K562 (cell line): ENCODE measurements around the gene CTSZ. TPM values are rescaled to one million over a fixed set of nuclear protein-coding genes. Genes with fewer than 3 reads are reported as not detected.
A peak's percentile ranks its signal among the peaks of the same experiment; 100 is the strongest.

Source experiments
- ATAC-seq: fragments of 200-7000 bp; cut with Tn5 transposase; 3 replicates; pipeline ENCODE4 v1.9.1; 2020; ENCODE audit warnings: moderate library complexity
- BruUV-seq: library from RNA; stranded (reverse); fragments of 400-500 nt; replicated peaks from 2 replicates; lab custom pipeline; 2021; lab: Mats Ljungman, UMichigan
- CTCF ChIA-PET: fragments of 300-600 bp; formaldehyde crosslinking; extraction: SDS; loops from one replicate; lab custom pipeline; 2021; ENCODE audit warnings: low intra/inter-chr PET ratio; lab: Yijun Ruan, JAX
- POLR2A ChIA-PET: fragments of 300-600, 350-650 bp; sonication (Branson Sonifier 250); formaldehyde crosslinking; extraction: SDS; loops from one replicate; lab custom pipeline; 2021; ENCODE audit warnings: antibody characterized with exemption, inconsistent platforms; lab: Yijun Ruan, JAX
- DNase-seq, 4 experiments: peaks; one replicate each; pipeline versions ENCODE4 v3.0.0 to v3.0.0-alpha.2; 2011 to 2018; ENCODE audit warnings: low spot score in 3 of 4, mixed read lengths in 3 of 4; ENCODE audit errors: extremely low read depth in 1 of 4
- FAIRE-seq: peaks from 2 replicates; lab custom pipeline; 2011; peaks lifted over from hg19 to GRCh38; lab: Jason Lieb, UNC
- H2AFZ ChIP-seq: 2 replicates; pipeline ENCODE4 v1.6.0; 2011; ENCODE audit warnings: low read depth, low read length, control low read depth, inconsistent platforms
- H3K27ac ChIP-seq: fragments of 200-600 bp; 3 replicates; pipeline ENCODE4 v1.8.0; 2011; ENCODE audit warnings: low read depth, mild to moderate bottlenecking, control low read depth, inconsistent platforms, low read length, moderate library complexity, mixed read lengths; ENCODE audit errors: extremely low read depth
- H3K27me3 ChIP-seq, 2 experiments: fragments of 300-600 bp in 1 of 2; 2 replicates in 1 of 2; 3 replicates in 1 of 2; pipeline versions ENCODE4 v1.6.0 to v1.8.0; 2011; ENCODE audit warnings: inconsistent platforms in 2 of 2, low read length in 2 of 2, mild to moderate bottlenecking in 1 of 2, mixed read lengths in 1 of 2, moderate library complexity in 1 of 2; ENCODE audit not compliant: control insufficient read depth in 2 of 2, insufficient read depth in 2 of 2
- H3K36me3 ChIP-seq: fragments of 300-600 bp; 3 replicates; pipeline ENCODE4 v1.8.0; 2011; ENCODE audit warnings: mild to moderate bottlenecking, low read length, inconsistent platforms; ENCODE audit not compliant: control insufficient read depth, insufficient read depth
- H3K4me1 ChIP-seq, 2 experiments: fragments of 200-600 bp in 1 of 2; replicated peaks in 1 of 2; 2 replicates in 1 of 2; 3 replicates in 1 of 2; pipeline versions ENCODE4 v1.5.1 to v1.8.0; 2011; ENCODE audit warnings: inconsistent platforms in 2 of 2, low read length in 2 of 2, mild to moderate bottlenecking in 1 of 2, mixed read lengths in 1 of 2, moderate library complexity in 1 of 2; ENCODE audit not compliant: control insufficient read depth in 2 of 2, insufficient read depth in 2 of 2
- H3K4me2 ChIP-seq: 2 replicates; pipeline ENCODE4 v1.6.1; 2011; ENCODE audit warnings: low read length, control low read depth, inconsistent platforms, mixed read lengths; ENCODE audit not compliant: insufficient read depth
- H3K4me3 ChIP-seq: fragments of 200-600 bp; sonication (generic), shearing (Covaris generic); 2 replicates; pipeline ENCODE4 v1.5.1; 2016; ENCODE audit warnings: control low read depth, inconsistent platforms
- H3K79me2 ChIP-seq: fragments of 200-600 bp; 3 replicates; pipeline ENCODE4 v1.8.0; 2011; ENCODE audit warnings: low read length, inconsistent platforms; ENCODE audit not compliant: control insufficient read depth, insufficient read depth
- H3K9ac ChIP-seq, 2 experiments: 2 replicates each; pipeline versions ENCODE4 v1.6.0 to v1.6.1; 2011; ENCODE audit warnings: low read depth in 2 of 2, low read length in 2 of 2, control low read depth in 1 of 2, inconsistent platforms in 1 of 2, mild to moderate bottlenecking in 1 of 2, mixed read lengths in 1 of 2; ENCODE audit not compliant: insufficient read depth in 1 of 2
- H3K9me1 ChIP-seq: one replicate; pipeline ENCODE4 v1.6.0; 2011; ENCODE audit warnings: inconsistent platforms, mild to moderate bottlenecking, low read length, moderate library complexity; ENCODE audit not compliant: control insufficient read depth, insufficient read depth
- H3K9me3 ChIP-seq: replicated peaks from 2 replicates; pipeline ENCODE4 v1.5.1; 2011; ENCODE audit warnings: low read depth, low read length, inconsistent platforms; ENCODE audit not compliant: control insufficient read depth, insufficient read depth
- H4K20me1 ChIP-seq: replicated peaks from 2 replicates; pipeline ENCODE4 v1.6.1; 2011; ENCODE audit warnings: low read length, inconsistent platforms, mixed read lengths; ENCODE audit not compliant: control insufficient read depth, insufficient read depth
- CSDE1 ChIP-seq, 2 experiments: fragments of 450-650 bp; IDR thresholded peaks; 2 replicates each; pipeline ENCODE4 v1.6.1; 2016; ENCODE audit warnings: mild to moderate bottlenecking in 1 of 2
- FOXJ3 ChIP-seq: sonication (generic); formaldehyde crosslinking; IDR thresholded peaks from 2 replicates; pipeline ENCODE4 v1.4.0; 2020; ENCODE audit warnings: mild to moderate bottlenecking, missing genetic modification reagents
- POLR2G ChIP-seq: fragments of 200-400 bp; formaldehyde crosslinking; IDR thresholded peaks from 2 replicates; pipeline ENCODE4 v1.6.1; 2017; ENCODE audit warnings: low read depth, mild to moderate bottlenecking, antibody characterized with exemption, low read length, moderate library complexity
- RBFOX2 ChIP-seq: fragments of 200-400 bp; formaldehyde crosslinking; IDR thresholded peaks from 2 replicates; pipeline ENCODE4 v1.6.1; 2017; ENCODE audit warnings: low read depth, mild to moderate bottlenecking, low read length, moderate library complexity
- ZEB2 ChIP-seq: fragments of 450-650 bp; IDR thresholded peaks from 2 replicates; pipeline ENCODE4 v1.6.1; 2016
- WGBS: fragments of 100-300 bp; shearing (Covaris generic); methylation state at CpG from one replicate; pipeline ENCODE4 v1.1.6; 2016; ENCODE audit warnings: low coverage, mixed read lengths; ENCODE audit not compliant: insufficient coverage; ENCODE audit errors: missing lambda C conversion rate; 5-methylcytosine and 5-hydroxymethylcytosine counted together
- in situ Hi-C: fragments of 300-500 bp; cut with MboI; formaldehyde crosslinking; loops from 4 replicates; pipeline ENCODE4 v1.15.0; 2018; ENCODE audit warnings: inconsistent platforms, mixed read lengths
- intact Hi-C: fragments of 100-400 bp; cut with micrococcal nuclease; formaldehyde crosslinking; loops from 2 replicates; pipeline ENCODE4 v1.14.2; 2022
- polyA plus RNA-seq, 8 experiments: library from polyadenylated mRNA; depleted of rRNA in 4 of 8; stranded (reverse) in 5 of 8; unstranded in 3 of 8; fragments of >200 nt; fragmentation: Nextera tagmentation in 2 of 8; fragmentation: Illumina TruSeq in 1 of 8; extraction: Ambion mirVana in 2 of 8; extraction: Trizol in 1 of 8; gene quantifications; 2 replicates each; pipeline versions ENCODE4 v1.2.1 to v1.2.3, GENCODE V29; 2011 to 2014; ENCODE audit warnings: inconsistent platforms in 1 of 8, missing spikeins in 1 of 8
- total RNA-seq, 7 experiments: library from RNA; depleted of rRNA in 6 of 7; stranded (reverse); fragments of >200 nt in 6 of 7; fragmentation: Illumina TruSeq in 2 of 7; extraction: Trizol in 2 of 7; gene quantifications; 2 replicates each; pipeline versions ENCODE4 v1.2.1 to v1.2.3, GENCODE V29; 2011 to 2021; ENCODE audit warnings: low replicate concordance in 1 of 7

Gene CTSZ
- total and polyA plus RNA-seq, 9 of the 15 experiments (the other 6 are each of a cell fraction or from before 2014, with no cell fraction given): 1.6 to 143 (median 82.8) TPM

- BruUV-seq: no TSS peak
- DNase-seq: no peak
- intact Hi-C loops: no loop called here
- TF ChIP-seq RBFOX2: peak; percentile 20; the same call in 1 of the 2 replicates
- TF ChIP-seq ZEB2: no peak
- peaks cover 69% of the 10 kb centered on the region for H3K36me3 ChIP-seq
- H3K4me3 ChIP-seq: no peak overlapping the region
- no peak for FAIRE-seq
- H2AFZ ChIP-seq: no peak overlapping the region
- ChIA-PET POLR2A (no interaction called here), CTCF (no interaction called here)
- peaks cover 20 to 60% of the 10 kb centered on the region in 2 experiments for H3K4me1 ChIP-seq
- no peaks in the 10 kb centered on the region for H3K27me3 ChIP-seq
- ATAC-seq: no peak
- no peak overlapping the region for H3K4me2 ChIP-seq
- no peak overlapping the region for H3K27ac ChIP-seq
- H3K9me3 ChIP-seq: no peaks in the 10 kb centered on the region
- H3K9me1 ChIP-seq: peaks cover 6% of the 10 kb centered on the region
- peaks cover 2% of the 10 kb centered on the region for H4K20me1 ChIP-seq
- peaks cover 41% of the 10 kb centered on the region for H3K79me2 ChIP-seq
- 0 out of 4 replicates have a peak overlapping the region, but pooled peaks of 1 of the 2 experiments have one; percentile 22 for H3K9ac ChIP-seq
- WGBS: 84% methylated on average over 8 of the region's 8 CpGs
- in situ Hi-C loops: no loop called here
These were observed 4.7 kb downstream of the CTSZ start for GRCh38 chr20:59002388-59002787.

GRCh38 chr20:59001449-59002171 is 5.4 kb downstream of the CTSZ start:
- Histone ChIP-seq H3K9me1 (peaks cover 6% of the 10 kb centered on the region), H3K27ac (no peak overlapping the region), H3K9ac (peak overlapping the region in 1 of 2 experiments; percentile 36; a peak in 1 of 4 replicates), H3K36me3 (peaks cover 77% of the 10 kb centered on the region), H3K4me2 (no peak overlapping the region), H2AFZ (no peak overlapping the region), H3K9me3 (no peaks in the 10 kb centered on the region), H3K4me1 (peaks cover 19 to 52% of the 10 kb centered on the region in 2 experiments), H3K27me3 (no peaks in the 10 kb centered on the region), H3K79me2 (peaks cover 34% of the 10 kb centered on the region), H4K20me1 (peaks cover 2% of the 10 kb centered on the region), H3K4me3 (no peak overlapping the region)
- ATAC-seq: no peak
- 92% methylated on average over 21 of the region's 27 CpGs for WGBS
- 0 out of 2 replicates have a peak, but pooled peaks have one; percentile 28 for TF ChIP-seq POLR2G
- TF ChIP-seq CSDE1 (IDR thresholded peaks at IDR 0.05): no peak
- no peak for TF ChIP-seq FOXJ3 (CRISPR knock-in tag)
- intact Hi-C loops (no loop called here), in situ Hi-C loops (no loop called here)
- DNase-seq: no peak
- FAIRE-seq: no peak
- POLR2A ChIA-PET: interaction anchor here (0.6 to 1.1 kb wide), 3 partner anchors 26 to 108 kb away, joined by 3 to 5 read pairs (median 3); no protein-coding TSS in a partner anchor
- CTCF ChIA-PET: no interaction called here
- no TSS peak for BruUV-seq
